ENCODE data around the gene FAM241B. TPM values are rescaled to one million over a fixed set of nuclear protein-coding genes. Genes with fewer than 3 reads are reported as not detected.

Gene FAM241B
- total RNA-seq, 1 donor from 2014 or later: 6.1 TPM

Other genes starting within 250 kb of the FAM241B start
- gene TACR2, start 213.3 kb upstream of the FAM241B start, total RNA-seq: 0.53 TPM
- 103 TPM for gene TSPAN15, start 178.8 kb upstream of the FAM241B start, total RNA-seq
- not detected for gene NEUROG3, start 56.8 kb upstream of the FAM241B start, total RNA-seq
- gene COL13A1, start 171.7 kb downstream of the FAM241B start, total RNA-seq: 1.0 TPM

All from sciatic nerve (tissue), 1 donor.